CD4-positive, alpha-beta T cell treated with Interleukin-17A for 1 hour (primary cell): Measurements from ENCODE around the gene CNTN2.

Source experiments
- DNase-seq: peaks from one replicate; pipeline ENCODE4 v3.0.0-alpha.2; 2020

CNTN2 gene

DNA sequence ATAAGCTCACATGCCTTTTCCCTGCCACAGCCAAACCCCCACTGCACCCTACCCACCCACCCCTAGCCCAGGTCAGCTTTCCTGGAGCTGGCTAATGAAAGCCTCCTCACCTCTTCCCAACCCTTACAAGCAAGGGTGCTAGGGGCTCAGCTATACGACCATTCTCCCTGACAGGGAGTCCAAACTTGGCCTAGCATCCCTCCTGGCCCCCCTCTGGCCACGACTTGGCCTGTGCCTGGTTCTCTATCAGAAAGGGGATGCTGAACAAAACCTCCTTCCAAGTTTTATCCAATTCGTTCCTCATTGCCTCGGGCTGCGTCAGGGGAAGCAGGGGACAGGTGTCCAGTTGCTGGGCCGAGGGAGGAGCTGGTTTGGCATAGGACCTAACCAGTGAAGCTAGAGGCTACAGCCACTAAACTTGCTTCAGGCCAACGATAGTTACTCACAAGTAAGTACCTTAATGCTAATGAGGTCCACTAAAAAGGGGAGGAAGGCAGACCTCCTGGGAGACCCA lies 32.7 kb downstream of the CNTN2 start:
- DNase-seq = no peak

DNA sequence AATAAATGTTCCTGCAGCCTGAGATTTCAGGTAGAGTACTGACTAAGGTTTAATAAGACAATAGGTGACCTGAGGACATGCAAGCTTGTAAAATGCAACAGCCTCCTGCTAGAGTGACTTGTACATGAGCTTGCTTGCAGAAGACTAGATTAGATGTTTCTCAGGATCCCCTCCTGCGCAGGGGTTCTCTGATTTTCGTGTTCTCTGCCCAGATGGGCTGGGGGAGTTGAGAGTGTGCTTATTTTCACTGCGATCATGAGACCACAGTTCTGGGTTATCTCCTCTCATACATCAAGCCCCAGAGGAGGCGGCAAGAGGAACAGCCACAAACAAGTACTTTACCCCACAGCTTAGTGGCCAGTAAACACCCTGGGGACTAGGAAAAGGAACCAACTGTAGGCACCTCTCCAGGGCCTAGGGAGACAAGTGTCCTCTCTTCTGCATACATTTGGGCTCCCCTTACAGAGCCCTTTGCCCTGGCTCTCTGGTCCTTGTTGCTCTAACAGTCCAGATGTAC lies 33.3 kb downstream of the CNTN2 start:
- no peak for DNase-seq

DNA sequence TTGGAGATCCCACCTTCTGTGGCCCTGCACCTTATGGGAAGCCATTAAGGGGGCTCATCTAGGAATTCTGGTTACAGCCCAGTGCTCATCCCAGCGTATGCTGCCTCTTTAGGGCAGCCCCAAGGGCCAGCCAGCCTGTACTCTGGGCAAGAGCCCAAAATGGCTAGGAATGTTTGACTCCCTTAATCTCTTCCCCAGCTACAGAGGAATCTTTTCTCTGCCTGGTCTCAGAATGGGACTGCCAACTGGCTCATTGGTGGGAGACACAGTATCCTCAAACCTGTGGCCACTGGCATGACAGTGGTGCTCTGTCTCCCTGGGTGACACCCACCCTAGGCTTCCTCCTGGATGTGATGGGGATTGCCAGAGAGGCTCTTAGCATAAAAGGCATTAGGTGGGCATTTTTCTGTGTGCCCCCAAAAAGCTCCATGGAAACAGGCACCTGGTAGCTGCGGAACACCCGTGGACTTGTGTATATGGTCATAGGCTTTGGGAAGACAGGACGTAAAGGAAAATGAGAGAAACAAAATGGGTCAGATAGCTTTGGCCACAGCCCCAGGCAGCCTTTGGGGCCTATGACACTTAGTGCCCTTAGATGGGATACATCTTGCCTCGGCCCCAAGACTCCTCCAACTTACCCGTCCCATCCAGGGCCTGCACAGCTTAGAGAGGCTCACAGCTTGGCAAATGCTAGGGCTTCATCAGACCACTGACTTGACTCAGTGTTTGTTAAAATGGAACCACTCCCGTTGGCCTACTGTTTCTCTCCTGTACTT lies 34.3 kb downstream of the CNTN2 start:
- DNase-seq = no peak

DNA sequence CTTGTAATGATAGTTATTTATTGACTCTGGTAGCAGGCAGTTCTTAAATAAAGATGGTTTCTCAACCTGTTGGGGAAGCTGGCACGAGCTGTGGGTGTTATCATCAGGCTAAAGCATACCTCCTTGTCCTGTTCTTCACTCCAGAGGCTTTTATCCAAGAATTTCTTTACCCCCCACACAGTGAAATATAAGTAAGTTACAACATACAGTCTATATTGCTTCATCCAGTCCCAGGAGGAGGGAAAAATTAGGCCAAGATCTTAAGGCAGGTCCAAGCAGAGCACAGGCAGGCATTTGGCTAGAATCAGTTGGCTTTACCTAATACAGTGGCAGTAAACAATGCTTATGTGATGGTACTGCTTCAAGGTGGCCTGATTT lies 34.9 kb downstream of the CNTN2 start:
- DNase-seq = no peak

DNA sequence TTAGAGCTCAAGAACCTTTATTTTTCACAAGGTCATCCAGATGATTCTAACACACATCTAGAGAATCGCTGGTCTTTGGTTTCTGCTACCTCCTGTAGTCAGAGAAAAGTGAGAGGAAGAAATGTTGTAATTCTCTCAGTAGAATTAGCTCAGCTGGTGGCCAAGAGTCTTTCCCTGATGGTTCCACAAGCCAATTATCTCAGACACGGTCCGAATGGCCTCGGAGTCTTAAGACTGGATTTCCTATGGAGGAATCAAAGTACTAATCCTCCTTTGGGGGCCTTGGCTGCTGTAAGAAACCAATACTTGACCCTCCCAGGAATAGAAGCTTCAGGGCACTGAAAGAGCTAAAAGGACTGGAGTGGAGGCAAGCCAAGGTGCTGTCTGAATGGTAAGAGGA lies 39.4 kb downstream of the CNTN2 start:
- no peak for DNase-seq

DNA sequence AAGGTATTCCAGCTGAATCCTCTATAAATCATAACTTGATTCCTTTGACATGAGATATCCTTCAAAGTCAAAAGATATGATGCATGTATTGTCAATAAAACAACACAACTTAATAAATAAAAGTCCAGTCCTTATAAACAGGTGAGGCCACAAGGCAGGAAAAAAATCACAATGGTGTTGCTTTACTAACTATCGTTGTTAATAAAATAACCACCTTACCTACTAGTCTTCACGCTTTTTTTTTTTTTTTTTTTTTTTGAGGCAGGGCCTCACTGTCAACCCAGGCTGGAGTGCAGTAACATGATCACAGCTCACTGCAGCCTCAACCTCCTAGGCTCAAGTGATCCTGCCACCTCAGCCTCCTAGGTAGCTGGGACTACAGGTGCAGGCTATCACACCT lies 41.3 kb downstream of the CNTN2 start, which contains the start of gene TMEM81:
TSS of gene TMEM81 (minus strand) at position 101 of the 400 bp plus-strand sequence. CDS start 140 bp downstream, outside the sequence.
- DNase-seq = no peak

DNA sequence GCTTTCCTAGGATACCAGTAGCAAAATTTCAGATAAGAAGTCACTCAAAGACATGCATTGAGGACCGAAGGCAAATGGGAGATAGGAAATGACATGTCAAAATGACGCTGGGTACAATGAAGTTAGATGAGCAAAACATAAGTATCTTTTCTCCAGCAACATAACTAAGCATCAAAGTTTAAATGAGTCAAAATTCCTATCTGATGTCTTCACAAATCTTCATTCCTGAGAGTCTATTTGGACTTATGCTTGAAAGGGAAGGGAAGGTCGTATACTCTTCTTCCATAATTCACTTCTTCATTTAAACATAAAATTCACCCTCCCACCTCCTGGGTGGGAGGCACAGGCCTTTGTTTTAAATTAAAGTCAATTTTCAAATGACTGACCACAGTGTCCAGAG lies 45.3 kb downstream of the CNTN2 start:
- DNase-seq = no peak

DNA sequence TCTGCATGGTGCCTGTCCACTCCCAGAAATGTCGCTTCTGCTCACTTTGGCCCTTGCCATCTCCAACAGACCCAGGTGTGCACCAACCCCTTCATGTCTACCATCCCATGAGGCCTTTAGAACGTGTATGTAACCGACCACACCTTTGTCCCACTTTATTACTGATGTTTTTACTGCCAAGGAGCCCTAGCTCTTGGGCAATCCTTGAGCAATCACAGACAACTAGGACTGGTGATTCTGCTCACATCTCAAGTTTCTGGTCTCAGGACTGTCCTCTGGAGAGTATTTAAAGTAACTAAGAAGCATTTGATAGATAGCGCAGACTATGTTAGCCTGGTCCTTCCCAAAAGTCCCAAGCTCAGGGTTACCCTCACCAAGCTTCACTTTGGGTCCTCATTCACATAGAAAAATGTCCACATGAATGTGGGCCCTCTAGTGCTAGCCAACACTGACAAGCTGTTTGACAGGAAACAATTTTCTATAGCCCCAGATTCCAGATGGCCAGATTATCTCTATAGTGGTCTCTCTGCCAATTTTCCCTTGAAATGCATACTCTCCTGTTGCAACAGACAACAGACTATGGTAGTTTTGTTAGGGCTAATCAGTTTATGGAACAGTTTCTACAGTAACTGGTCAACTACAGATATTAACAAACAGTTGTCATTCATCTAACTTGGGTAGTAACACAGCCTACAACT lies 48.2 kb downstream of the CNTN2 start:
- DNase-seq = no peak

DNA sequence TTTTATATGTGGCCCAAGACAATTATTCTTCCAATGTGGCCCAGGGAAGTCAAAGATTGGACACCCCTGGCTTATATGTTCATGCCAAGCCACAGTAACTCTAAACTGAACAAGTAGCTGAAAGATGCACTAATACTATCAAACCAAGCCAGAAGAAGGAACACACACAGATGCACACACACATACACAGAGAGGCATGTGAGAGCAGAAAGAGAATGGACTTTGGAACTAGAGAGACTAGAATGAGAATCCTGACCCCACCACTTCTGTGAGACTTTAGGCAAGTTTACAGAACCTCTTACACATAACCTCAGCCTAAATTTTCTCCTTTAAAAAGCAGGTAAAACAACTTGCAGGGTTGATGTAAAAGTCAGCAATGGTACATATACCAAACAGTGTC lies 52.4 kb downstream of the CNTN2 start:
- no peak for DNase-seq

DNA sequence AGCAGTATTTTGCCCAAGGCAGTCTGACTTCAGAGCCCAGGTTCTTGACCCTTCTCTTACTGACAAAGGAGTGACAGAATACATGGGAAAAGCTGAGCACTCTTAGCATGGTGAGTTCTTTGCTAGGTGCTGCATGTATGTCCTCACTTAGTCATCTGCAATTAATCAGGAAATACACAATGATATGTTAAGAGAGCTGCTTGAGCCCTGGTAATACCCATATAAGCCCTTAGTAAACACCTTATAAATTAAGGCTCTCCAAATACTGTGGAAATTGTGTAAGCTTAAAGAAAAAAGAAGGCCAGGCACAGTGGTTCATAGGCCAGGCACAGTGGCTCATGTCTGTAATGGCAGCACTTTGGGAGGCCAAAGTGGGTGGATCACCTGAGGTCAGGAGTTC lies 55.2 kb downstream of the CNTN2 start:
- no peak for DNase-seq

DNA sequence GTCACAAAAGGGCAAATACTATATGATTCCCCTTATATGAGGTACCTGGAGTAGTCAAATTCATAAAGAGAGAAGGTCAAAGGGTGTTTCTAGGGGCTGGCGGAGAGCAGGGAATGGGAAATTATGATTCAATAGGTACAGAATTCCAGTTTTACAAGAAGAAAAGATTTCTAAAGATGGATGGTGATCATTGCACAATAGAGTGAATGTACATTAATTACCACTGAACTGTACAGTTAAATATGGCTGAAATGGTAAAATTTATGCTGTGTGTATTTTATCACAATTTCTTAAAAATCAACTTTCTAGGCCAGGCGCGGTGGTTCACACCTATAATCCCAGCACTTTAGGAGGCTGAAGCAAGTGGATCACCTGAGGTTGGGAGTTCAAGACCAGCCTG lies 59.4 kb downstream of the CNTN2 start:
- DNase-seq = no peak

DNA sequence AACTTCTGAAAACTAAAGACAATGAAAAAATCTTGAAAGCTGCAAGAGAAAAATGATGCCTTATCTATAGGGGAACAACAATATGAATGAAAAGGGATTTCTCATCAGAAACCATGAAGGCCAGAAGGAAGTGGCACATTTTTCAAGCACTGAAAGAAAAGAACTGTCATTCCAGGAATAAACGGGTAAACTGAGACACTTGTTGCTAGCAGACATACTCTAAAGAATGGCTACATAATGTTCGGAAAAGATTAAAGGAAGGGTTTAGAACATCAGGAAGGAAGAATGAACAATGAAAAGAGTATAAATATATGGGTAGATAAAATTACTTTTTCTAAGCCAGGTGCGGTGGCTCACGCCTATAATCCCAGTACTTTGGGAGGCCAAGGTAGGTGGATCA lies 64.3 kb downstream of the CNTN2 start:
- DNase-seq = no peak

DNA sequence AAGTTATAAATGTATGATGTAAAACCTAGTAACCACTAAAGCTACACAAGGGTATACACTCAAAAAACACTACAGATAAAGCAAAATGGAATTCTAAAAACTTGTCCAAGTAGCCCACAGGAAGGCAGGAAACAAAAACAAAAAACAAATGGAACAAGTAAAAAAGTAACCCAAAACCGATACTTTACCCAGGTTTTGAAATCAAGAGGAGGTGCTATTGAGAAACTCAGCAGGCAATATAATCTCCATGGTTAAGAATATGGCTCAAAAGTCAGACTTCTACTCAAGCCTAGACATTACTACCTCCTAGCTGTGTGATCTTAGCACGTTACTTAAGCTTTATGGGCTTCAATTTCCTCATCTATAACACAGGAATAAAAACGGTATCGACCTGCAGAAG lies 65.5 kb downstream of the CNTN2 start:
- DNase-seq = no peak

DNA sequence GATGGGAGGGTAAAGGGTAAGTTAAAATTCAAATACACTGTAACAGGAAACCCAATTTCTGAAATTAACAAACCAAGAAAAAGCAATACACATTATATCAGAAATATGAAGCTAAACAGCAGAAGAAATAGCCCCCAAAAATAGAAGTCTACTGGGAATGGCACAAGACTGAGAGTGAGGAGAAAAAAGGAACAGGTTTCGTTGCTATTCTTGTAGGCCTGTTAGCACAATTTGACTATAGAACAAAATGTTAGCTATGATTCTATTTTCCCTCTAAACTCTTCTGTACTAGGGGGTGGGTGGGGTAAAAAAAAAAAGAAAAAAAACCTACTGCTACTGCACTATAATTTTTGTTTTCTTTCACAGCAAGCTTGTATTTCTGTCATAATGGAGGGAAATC lies 66.3 kb downstream of the CNTN2 start:
- no peak for DNase-seq

DNA sequence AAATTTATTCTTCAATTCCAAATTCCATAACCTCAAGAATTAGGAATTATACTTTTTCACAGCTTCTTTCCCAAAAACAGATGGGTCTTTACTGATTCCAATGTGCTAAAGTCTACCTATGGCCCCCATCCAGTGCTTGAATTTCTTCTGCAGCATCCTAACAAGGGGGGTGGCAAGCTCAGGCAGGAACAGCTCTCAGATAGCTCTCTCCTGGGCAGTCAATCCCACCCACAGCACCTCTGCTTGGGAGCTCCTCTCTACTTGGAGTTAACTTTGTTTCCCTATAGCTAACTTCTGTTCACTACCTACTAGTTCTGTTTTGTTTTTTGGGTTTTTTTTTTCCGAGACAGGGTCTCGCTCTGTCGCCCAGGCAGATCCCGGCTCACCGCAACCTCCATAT lies 66.7 kb downstream of the CNTN2 start:
- no peak for DNase-seq

DNA sequence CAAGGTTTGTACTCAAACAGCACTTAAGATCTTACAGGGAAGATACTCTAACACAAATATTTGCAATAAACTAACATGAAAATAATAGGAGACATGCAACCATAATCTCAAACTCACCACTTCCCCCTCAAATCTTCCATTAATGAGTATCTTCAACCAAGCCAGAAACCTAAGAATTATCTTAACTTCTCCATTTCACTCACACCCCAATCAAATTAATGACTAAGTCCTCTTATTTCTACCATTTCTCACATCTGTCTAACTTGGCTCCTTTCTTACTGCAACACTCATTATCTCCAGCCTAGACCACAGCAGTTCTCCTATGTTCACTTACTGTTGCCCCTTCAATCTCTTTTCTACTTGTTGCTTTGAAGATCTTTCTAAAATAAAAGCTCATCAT lies 68.3 kb downstream of the CNTN2 start:
- DNase-seq = no peak

DNA sequence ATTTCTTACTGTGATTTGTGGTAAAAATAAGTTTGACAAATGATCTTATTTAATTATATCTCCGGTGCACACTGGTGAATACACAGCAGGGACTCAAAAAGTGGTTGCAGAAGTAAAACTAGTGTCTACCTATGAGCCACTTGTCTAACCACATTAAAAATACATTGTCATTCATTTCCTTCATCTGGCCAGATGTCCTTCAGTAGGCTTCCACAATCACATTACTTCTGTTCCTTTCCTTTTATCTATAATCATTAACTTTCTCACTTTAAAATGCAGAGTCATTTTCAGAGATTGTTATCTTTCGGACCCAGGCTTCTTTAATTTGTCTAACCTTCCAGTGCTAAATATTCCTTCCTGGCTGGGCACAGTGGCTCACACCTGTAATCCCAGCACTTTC lies 75.7 kb downstream of the CNTN2 start:
- DNase-seq = no peak

DNA sequence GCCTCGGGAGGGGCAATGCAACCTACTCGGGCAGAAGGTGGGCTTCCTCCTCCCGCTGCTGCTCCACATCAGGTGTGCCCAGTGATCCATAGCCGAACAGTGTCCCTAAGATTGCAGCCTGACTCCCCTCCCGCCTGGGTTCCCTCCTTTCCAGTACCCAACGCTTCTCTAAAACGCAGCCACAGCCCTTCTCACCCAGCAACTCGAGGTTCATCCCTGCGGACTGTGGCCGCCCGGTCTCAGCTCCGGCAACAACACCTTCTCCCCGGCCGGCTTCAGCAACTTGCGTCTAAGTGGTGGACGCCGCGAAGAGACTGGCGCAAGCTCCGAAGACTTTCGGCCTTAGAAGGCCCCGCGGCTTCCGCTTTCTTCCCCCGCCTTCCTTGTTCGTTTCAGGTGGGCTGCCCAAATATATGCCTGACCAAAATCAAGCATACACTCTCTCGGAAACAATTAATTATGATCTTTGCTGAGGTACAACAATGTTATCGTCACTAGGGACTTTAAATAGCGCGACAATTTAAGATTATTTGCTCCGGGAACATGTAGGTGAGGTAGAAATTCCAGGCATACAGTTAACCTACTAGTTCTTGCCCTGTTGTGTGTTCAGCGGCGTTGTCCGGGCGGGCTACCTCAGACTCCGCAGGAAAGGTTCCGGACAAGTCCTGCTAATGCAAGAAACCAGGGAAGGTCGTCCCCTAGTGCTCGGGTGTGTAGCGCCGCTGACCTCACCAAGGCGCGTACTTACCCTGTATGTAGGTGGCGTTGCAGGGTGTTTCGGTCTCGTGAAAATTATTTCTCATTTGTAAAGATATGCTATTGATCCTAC lies 78.9 kb downstream of the CNTN2 start, which contains the start of gene RBBP5:
TSS of gene RBBP5 (minus strand) at position 319 of the 829 bp plus-strand sequence. CDS start at position 214, 105 bp downstream.
- DNase-seq = peak; percentile 96

DNA sequence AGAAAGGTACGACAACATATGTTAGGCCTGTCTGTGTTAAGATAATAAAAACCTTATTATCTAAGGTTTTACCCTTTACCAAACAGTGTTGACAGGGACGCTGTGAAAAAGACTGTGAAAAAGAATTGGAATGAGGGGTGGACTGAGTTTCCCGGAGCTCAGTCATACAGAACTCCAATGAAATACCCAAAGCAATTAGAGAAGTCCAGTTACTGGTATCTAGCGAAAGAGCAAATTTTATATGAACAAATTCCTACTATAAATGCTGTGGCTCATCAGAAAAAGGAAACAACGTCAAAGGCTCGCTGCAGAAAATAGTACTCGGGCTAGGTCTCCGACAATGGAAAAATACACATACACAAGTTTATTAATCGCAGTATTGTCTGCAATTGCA lies 79.5 kb downstream of the CNTN2 start:
- DNase-seq = no peak

DNA sequence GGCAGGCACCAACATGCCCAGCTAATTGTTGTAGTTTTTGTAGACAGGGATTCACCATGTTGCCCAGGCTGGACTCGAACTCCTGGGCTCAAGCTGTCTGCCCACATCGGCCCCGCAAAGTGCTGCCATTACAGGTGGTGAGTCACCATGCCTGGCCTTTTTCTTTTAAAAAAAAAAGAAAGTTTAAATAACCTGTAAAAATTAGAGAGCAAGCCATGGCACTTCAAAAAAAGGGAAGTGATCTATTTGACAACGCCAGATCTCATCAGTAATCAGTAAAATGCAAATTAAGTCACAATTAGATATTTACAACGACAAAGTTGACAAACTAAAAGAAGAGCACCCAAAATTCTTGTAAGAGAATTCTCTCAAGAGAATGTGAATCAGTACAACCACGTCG lies 81.7 kb downstream of the CNTN2 start:
- no peak for DNase-seq

DNA sequence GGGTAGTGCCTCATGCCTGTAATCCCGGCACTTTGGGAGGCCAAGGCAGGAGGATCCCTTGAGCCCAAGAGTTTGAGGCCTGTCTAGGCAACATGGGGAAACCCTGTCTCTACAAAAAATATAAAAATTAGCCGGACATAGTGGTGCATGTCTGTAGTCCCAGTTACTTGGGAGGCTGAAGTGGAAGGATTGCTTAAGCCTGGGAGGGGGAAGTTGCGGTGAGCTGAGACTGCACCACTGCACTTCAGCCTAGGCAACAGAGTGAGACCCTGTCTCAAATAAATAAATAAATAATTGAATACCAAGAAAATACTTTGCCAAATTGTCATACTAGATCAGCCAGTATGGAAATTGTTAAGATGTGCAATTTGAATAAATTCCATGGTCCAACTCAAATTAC lies 84.6 kb downstream of the CNTN2 start:
- DNase-seq = no peak
